A549 treated with DMSO at 1 μM for 4 hours (cell line): Measurements from ENCODE around the gene ENDOG. TPM values are rescaled to one million over a fixed set of nuclear protein-coding genes. Genes with fewer than 3 reads are reported as not detected.

Source experiments
- total RNA-seq: library from RNA; stranded (reverse); fragments of 200-300 nt; extraction: Qiagen RNA extraction; gene quantifications from 5 replicates; pipeline ENCODE4 v1.2.3, GENCODE V29; 2022; ENCODE audit warnings: low read depth

The ENDOG gene
- 13.9 to 28.9 TPM (median 26.9 TPM) in 5 replicates for total RNA-seq

GRCh38 chr9:128818099-128818838 is at the start of gene ENDOG:
Gene ENDOG, plus strand, starts transcription at chr9:128818500. Its CDS starts 185 bp downstream, at chr9:128818685.

GRCh38 chr9:128771745-128772519 is 46.4 kb upstream of the ENDOG start, which contains the start of gene ZER1:
Gene ZER1, minus strand, starts transcription at chr9:128771927. Its CDS starts 16,362 bp downstream, at chr9:128755565.

GRCh38 chr9:128786681-128787601 is 31.4 kb upstream of the ENDOG start, which contains the start of gene TBC1D13:
Gene TBC1D13, plus strand, starts transcription at chr9:128787253. Its CDS starts 101 bp downstream, at chr9:128787354.

GRCh38 chr9:128829477-128830251 is 11.4 kb downstream of the ENDOG start, which contains the start of gene SPOUT1:
Gene SPOUT1, minus strand, starts transcription at chr9:128829794. Its CDS starts 14 bp downstream, at chr9:128829780.

Other genes starting within 250 kb of the ENDOG start
- gene DYNC2I2, start 161.7 kb upstream of the ENDOG start, total RNA-seq: 94.8 to 144 TPM (median 126 TPM) in 5 replicates
- gene SET, start 129.3 kb upstream of the ENDOG start, total RNA-seq: 434 to 477 TPM (median 439 TPM) in 5 replicates
- gene PKN3, start 116.0 kb upstream of the ENDOG start, total RNA-seq: 13.6 to 18.9 TPM (median 15.3 TPM) in 5 replicates
- gene ZDHHC12, start 94.4 kb upstream of the ENDOG start, total RNA-seq: 66.4 to 91.1 TPM (median 77.5 TPM) in 5 replicates
- gene ZER1, start 46.6 kb upstream of the ENDOG start, total RNA-seq: 13.2 to 17.7 TPM (median 15.3 TPM) in 5 replicates
- gene TBC1D13, start 31.2 kb upstream of the ENDOG start, total RNA-seq: 19.1 to 22.6 TPM (median 21.2 TPM) in 5 replicates
- 18.9 to 46.7 TPM (median 43.2 TPM) in 5 replicates for gene SPOUT1, start 11.3 kb downstream of the ENDOG start, total RNA-seq
- 7.5 to 10.3 TPM (median 8.9 TPM) in 5 replicates for gene KYAT1, start 63.5 kb downstream of the ENDOG start, total RNA-seq
- gene LRRC8A, start 63.6 kb downstream of the ENDOG start, total RNA-seq: 39.2 to 44.4 TPM (median 44.0 TPM) in 5 replicates
- 0.17 TPM in 1 of 5 replicates, not detected in the others for gene PHYHD1, start 102.5 kb downstream of the ENDOG start, total RNA-seq
- gene DOLK, start 129.1 kb downstream of the ENDOG start, total RNA-seq: 31.6 to 38.3 TPM (median 34.6 TPM) in 5 replicates
- gene NUP188, start 129.2 kb downstream of the ENDOG start, total RNA-seq: 35.1 to 46.4 TPM (median 41.6 TPM) in 5 replicates
- gene SH3GLB2, start 209.8 kb downstream of the ENDOG start, total RNA-seq: 36.9 to 52.6 TPM (median 49.2 TPM) in 5 replicates
- 11.6 to 14.8 TPM (median 13.9 TPM) in 5 replicates for gene MIGA2, start 218.1 kb downstream of the ENDOG start, total RNA-seq